Astrocyte (in vitro differentiated cells and primary cell): ENCODE measurements around the gene PAPSS1.

Experiments used
- CTCF ChIP-seq: IDR thresholded peaks from 2 replicates; pipeline ENCODE4 v1.5.1; 2011; ENCODE audit warnings: low read depth, mild to moderate bottlenecking, inconsistent platforms, low read length, moderate library complexity; ENCODE audit not compliant: insufficient read depth
- EZH2 ChIP-seq: IDR thresholded peaks from 2 replicates; pipeline ENCODE4 v1.6.1; 2012; ENCODE audit warnings: mild to moderate bottlenecking, low read length, inconsistent platforms; ENCODE audit not compliant: insufficient read depth

GRCh38 chr4:107577743-107578142 is 142.3 kb downstream of the PAPSS1 start:
- no peak for TF ChIP-seq CTCF
- no peak for TF ChIP-seq EZH2
